Suppressor macrophage treated with lipopolysaccharide for 4 hours (primary cell): ENCODE results near the gene TPP2.

ENCODE experiments used
- DNase-seq: peaks from one replicate; pipeline ENCODE4 v3.0.0-alpha.2; 2020

Gene TPP2

DNA sequence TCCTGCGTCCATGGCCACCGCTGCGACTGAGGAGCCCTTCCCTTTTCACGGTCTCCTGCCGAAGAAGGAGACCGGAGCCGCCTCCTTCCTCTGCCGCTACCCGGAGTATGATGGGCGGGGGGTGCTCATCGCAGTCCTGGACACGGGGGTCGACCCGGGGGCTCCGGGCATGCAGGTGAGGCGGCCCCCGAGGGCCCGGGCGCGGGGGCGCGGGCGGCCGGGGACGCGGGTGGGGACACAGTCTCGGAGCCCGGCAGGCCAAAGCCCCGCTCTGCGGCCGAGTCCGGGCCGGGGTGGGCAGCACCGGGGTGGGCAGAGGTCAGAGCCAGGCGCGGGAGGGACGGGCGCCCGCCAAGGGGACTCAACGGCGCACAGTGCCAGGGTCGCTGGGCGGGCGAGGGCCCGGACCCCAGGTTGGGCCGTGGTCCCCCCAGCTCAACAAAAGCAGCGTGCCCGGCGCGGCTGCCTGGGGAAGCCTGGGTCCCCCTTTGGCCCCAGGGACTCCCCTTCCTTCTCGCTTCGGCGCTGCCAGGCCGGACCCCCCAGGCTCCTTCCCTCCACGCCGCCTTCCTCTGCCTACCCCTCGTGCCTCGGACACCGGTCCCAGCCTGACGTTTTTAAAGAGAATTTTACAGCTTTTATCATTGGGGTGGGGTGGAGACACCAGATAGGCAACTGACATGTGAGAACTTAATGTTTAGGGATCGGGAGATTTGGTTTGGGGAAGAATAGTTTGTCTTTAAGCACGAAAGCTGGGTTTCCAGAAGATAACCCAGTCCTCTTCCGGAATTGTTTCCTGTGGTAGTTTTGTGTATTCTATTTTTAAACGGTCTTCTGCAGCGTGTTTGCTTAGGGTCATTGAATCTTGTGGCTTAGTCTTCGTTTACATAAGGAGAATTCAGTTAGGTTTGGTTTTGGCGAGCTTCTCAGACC is 509 bp downstream of the TPP2 start:
- DNase-seq, result peak; percentile 13

GRCh38 chr13:102598061-102598460 is 1.3 kb downstream of the TPP2 start:
- no peak for DNase-seq

- no peak for DNase-seq
Observed at GRCh38 chr13:102599426-102600012, 2.7 kb downstream of the TPP2 start.

GRCh38 chr13:102606537-102607309 is 9.9 kb downstream of the TPP2 start:
- no peak for DNase-seq

DNA sequence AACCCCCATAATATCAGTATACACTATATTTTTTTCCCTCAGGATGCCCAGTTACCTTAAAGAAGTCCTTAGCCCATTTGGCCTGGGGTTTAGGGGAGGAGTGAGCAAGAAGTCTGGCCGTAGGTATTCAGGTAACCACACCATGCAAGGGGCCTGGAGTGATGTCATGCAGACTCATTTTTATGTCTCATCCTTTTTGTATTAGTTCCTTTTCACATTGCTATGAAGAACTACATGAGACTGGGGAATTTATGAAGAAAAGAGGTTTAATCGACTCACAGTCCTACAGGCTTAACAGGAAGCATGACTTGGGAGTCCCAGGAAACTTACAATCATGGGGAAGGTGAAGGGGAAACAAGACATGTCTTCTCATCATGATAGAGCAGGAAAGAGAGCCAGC is 12.2 kb downstream of the TPP2 start:
- DNase-seq, result peak; percentile 12

DNA sequence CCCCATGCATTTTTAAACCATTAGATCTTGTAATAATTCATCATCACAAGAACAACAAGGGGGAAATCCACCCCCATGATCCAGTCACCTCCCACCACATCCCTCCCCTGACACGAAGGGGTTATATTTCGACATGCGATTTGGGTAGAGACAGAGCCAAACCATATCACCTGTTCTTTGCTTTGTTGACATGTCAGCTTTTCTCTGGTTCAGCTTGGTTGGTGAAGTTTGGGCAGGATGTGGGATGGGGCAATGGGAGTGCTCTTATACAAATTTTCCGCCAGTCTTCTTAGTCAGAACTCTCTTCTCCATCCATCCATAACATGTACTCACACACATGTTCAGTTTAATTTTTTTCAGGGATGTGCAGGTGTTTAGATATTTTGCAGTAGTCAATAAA is 12.9 kb downstream of the TPP2 start:
- no peak for DNase-seq

DNA sequence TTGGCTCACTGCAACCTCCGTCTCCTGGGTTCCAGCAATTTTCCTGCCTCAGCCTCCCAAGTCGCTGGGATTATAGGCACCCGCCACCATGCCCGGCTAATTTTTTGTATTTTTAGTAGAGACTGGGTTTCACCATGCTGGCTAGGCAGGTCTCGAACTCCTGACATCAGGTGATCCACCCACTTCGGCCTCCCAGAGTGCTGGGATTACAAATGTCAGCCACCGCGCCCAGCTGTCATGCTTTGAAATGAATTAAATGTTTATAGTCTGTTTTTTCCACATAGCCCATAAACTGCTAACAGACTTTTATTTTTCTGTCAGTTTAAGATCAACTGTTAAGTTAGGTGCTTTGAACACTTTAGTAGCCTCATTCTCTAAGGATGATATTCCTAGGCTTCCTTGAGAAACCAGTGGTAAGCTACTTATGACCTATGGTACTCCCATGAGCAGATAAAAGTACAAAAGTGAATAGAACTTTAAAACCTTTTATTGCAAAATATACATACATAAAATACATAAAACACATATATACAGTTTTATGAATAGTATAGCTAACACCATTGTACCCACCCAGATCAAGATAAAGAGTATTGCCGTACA is 13.6 kb downstream of the TPP2 start:
- no peak for DNase-seq

DNA sequence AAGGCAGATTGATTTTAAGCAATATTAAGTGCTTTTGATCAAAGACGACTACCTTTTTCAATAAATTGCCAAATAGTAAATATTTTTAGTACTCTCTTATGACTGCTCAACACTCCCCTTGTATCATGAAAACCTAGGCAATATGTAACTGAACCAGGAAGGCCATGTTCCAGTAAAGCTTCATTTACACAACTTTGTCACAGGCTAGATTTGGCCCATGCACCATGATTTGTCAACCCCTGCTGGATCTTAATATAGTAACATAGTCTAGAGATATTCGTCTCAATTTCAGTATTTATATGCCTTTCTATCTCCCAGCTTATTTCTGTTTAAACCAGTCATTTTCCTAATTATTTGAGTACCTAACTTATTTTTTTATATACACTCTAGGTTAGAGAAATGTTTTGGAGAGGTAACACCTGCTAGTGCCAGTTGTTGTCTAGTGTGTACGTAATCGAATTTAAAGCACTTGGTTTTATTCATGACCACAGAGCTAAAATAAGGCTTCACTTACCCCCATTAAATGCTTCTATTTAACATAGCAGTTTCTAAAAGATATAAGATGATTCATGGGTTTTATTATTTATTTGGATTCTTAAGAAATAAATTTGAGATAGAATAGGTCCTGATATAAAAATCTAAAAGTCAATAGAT is 21.0 kb downstream of the TPP2 start:
- DNase-seq, result no peak

DNA sequence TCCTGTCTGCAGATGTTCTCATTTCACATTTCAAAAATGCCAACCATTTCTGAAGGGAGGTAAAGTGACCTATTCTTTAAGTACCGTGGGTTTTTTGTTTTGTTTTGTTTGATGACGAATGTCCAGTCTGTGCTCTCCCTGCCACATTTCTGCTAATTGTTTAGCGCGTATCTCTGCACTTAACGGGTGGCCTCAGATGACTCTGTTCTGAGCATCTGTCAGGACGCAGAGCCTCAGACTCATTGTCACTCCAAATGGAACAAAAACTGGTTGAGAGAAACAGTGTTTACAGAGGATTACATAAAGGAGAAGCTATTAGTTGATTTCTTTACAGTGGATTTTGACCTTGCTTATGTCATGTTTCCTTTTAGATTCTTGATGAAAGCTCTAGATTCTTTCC is 23.7 kb downstream of the TPP2 start:
- DNase-seq, result no peak

GRCh38 chr13:102626928-102627327 is 30.1 kb downstream of the TPP2 start:
- DNase-seq, result no peak

DNA sequence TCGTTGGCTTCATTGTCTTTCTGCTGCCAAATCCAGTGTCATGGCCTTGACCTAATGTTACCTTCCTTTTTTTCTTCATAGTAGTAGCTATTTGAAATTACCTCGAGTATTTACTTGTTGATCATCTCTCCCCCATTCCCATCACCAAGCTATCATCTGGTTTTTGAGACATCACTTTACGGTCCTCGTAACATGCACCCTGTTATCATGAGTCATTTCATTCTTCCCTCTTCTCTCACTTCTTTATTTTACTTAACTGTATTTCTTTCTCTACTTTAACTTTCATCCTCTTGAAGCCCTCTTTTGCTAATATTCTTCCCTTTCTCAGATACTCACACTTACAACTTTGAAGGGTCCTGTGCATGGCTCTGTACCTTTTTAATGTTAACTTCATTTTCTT is 31.8 kb downstream of the TPP2 start:
- DNase-seq, result no peak

GRCh38 chr13:102631198-102631597 is 34.4 kb downstream of the TPP2 start:
- no peak for DNase-seq

DNA sequence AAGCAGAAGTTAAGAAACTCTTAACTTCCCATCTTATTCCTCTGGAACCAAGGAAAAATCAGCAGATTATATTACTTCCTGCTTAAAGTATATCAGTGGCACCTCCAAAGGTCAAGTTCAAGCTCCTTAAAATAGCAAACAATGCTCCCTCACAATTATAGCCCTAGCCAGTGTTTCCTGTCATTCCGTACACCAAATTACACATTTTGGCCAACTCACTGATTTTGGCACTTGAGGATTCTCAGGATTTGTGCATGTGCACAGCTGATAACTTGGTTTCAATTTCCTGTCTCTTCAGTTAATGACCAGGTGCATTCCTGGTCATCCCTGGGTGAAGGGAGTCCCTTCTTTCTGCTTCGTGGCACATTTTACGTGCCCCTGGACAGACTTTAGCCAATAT is 42.0 kb downstream of the TPP2 start:
- no peak for DNase-seq

DNA sequence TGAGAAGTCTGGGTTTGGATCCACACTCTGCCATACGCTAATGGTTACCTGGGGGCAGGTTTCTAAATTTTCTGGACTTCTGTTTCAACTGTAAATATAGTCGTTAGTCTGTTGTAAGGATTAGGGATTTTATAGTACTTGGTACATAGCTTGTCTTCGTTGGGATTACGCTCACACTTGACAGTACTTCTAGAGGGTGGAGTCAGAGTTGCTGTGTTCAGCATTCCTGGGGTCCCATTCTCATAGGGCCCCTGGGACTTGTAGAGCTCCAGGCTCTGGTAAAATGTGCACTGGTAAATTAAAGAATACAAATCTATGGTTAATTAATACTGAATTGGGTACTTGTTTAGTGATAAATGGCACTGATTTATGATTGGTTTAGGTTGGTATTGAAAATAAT is 45.2 kb downstream of the TPP2 start:
- DNase-seq, result no peak

DNA sequence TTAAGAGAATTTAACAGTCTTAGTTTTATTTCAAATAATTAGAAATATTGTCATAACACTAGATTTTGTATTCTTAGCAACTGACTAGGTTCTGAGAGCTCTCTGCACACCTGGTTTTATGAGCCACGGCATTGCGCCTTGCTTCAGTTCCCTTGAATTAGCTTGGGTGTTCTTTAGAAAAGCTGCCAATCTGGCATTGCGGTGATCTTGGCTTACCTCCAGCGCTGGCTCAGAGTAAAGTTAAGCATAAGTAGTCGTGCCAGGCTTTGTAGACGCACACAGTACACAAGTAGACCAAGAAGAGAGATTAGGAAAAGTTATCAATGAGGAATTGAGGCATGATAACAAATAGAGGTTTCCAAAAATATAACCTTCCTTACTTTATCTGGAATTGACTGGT is 45.7 kb downstream of the TPP2 start:
- no peak for DNase-seq

DNA sequence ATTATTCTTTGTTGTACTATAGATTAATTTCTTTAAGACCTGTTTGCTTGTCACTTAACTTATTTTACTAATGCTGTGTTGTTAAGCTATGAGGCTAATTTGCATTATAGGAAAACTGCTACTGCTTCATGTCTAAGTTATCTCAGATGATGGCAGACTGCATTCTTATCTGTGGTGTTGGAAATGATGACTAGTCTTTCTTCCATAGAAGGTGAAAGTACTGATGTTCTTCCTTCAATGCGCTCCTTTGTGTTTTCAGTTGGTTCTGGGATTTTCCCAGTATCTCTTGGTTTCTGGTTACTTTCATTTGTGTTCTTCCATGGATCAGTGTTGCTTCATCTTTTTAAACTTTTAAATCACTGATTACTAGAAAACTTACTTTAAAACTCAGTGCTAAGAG is 46.9 kb downstream of the TPP2 start:
- DNase-seq, result no peak

DNA sequence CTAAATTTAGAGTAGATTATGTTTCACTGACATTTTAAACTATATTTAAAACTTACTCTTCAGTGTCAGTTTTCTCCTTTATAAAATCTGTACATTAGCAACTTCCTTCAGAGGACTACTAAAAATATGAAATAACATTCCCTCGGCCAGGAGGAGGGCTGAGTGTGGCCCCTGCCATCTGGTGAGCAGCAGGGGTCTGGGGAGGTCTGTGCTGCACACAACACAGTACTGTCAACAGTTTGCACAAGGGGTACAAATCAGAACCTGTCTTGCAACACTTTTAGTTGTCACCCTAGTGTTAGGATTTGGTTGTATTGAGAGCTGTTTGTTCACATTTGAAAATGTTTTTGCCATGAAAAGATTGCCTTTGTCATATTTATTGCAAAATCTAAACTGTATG is 48.9 kb downstream of the TPP2 start:
- DNase-seq, result no peak

DNA sequence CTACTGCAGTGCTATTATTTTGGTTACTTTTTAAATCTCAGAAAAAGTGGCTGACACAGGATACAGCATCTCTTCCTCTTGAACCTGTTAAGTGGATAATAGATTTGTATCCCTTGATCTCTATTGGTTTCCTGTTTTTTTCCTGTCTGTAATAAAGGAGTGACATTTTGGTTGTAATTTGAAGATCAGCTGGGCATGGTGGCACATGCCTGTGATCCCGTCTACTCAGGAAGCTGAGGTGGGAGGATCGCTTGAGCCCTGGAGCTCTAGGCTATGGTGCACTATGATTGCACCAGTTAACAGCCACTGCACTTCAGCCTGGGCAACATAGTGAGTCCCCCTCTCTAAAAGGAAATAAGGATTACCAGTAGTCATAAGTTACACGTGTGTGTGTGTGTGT is 51.3 kb downstream of the TPP2 start:
- DNase-seq, result no peak

GRCh38 chr13:102650444-102650843 is 53.7 kb downstream of the TPP2 start:
- no peak for DNase-seq

GRCh38 chr13:102651392-102651791 is 54.6 kb downstream of the TPP2 start:
- no peak for DNase-seq

- DNase-seq, result no peak
Observed at GRCh38 chr13:102651892-102652291, 55.1 kb downstream of the TPP2 start.

GRCh38 chr13:102654756-102655155 is 58.0 kb downstream of the TPP2 start:
- DNase-seq, result no peak

GRCh38 chr13:102657630-102658029 is 60.8 kb downstream of the TPP2 start:
- no peak for DNase-seq
